Amygdala (tissue), 56 donors: ENCODE data around the gene PNMT.

Experiments used
- DNase-seq, 56 donors: peaks; one replicate each; lab custom pipeline; 2025; lab: John Stamatoyannopoulos, UW

Gene PNMT, protein sequence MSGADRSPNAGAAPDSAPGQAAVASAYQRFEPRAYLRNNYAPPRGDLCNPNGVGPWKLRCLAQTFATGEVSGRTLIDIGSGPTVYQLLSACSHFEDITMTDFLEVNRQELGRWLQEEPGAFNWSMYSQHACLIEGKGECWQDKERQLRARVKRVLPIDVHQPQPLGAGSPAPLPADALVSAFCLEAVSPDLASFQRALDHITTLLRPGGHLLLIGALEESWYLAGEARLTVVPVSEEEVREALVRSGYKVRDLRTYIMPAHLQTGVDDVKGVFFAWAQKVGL

DNA sequence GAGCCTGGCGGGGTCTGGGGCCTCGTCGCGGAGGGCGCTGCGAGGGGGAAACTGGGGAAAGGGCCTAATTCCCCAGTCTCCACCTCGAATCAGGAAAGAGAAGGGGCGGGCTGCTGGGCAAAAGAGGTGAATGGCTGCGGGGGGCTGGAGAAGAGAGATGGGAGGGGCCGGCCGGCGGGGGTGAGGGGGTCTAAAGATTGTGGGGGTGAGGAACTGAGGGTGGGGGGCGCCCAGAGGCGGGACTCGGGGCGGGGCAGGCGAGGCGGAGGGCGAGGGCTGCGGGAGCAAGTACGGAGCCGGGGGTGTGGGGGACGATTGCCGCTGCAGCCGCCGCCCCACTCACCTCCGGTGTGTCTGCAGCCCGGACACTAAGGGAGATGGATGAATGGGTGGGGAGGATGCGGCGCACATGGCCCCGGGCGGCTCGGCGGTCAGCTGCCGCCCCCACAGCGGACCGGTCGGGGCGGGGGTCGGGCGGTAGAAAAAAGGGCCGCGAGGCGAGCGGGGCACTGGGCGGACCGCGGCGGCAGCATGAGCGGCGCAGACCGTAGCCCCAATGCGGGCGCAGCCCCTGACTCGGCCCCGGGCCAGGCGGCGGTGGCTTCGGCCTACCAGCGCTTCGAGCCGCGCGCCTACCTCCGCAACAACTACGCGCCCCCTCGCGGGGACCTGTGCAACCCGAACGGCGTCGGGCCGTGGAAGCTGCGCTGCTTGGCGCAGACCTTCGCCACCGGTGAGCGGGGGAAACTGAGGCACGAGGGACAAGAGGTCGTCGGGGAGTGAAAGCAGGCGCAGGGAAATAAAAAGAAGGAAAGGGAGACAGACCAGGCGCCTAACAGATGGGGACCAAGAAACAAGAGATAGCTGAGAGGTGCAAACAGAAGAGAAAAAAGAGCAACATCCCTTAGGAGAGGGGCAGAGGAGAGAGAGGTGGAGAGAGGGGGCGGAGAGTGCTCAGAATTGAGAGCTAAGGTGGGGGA, at the start of gene PNMT:
Gene PNMT, plus strand, starts transcription at position 509 of the 980 bp plus-strand sequence. Its CDS starts 23 bp downstream, at position 532.
- DNase-seq, result peak in 14 of 56 donors; percentile 16 to 66 (median 30)

DNA sequence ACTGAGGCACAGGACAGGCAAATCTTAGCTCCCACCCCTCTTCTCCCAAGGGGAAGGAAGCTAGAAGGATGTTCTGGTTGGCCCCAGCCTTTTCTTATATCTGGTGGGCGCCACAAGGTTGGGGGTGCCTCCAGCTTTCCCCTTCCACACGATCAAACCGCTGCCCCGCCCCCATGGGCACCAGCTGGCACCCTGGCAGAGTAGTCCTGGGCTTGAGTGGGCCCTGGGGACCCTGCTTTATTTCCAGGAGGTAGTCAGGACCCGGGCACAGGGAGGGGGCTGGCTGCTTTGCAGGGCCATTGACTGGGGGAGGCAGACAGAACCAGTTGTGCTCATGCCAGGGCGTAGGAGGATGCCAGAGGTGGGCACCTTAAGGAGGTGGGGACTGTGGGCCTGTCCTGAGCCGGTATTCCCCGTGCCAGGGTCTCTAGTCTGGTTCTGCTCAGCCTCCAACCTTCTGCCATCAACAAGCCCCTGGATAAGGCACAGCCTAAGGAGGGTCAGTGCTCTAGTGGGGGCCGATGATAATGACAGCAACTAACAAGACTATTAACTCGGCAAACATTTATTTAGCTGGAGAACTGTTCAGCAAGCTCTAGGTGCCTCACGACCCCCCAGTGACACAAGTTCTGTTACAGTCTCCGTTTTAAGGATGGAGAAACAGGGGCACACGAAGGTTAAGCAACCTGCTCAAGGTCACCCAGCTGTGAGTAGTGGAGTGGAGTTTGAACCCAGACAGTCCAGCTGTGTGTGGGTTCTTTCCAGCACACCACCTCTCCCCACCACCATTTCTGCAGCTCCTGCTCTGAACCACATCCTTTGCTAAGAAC, 49.1 kb upstream of the PNMT start:
- DNase-seq, result no peak

DNA sequence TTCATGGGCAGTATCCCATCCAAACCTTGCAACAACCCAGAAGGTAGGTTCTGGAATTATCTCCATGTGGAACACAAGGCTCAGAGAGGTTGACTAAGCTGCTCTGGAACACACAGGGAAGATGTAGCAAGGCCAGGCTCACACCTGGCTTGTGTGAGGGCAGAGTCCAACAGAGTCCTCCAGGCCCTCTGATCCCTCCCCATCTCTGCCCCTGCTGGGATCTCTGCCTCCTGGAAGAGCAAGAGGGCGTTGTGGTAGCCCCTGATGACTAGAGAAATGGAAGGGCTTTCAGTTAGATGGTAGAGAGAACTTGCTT, 48.5 kb upstream of the PNMT start:
- DNase-seq, result no peak

DNA sequence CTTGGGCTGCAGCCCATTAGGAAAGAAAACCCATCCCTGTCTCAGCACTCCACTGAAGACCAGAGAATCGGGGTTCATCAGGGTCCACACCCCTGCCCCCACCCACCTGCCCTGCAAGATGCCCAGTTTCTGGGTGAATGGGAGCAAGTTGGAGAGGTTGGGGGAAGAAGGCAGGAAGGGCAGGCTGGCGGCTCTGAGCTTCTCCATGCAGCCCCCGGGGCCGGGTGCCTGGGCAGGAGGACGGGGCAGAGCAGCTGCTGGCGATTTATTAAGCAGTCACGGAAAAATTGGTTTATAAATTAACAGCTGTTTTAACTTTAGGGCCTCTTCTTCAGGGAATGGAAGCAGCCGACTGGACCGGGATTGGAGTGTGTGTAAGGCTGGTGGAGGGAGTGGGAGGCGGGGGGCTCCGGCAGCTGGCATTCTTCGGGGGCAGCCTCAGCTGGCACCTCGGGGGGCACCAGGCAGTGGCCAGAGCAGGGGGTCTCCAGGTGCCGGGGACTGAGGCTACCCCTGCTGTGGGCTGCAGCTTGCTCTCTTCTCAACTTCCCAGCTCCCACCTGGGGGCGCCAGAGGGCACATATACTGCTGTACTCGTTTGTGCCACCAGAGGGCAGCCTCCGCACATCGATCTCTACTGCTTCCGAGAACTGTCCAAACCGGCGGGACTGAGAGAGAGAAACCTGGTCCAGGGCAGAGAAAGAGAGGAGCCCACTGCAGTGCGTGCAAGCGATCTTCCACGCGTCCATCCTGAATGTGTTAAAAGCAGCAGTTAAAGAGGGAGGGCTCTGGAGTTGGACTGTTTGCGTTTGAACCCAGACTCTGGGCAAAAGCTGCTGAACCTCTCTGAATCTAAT, 46.5 kb upstream of the PNMT start:
- peak; percentile 33 to 96 (median 78) for DNase-seq

DNA sequence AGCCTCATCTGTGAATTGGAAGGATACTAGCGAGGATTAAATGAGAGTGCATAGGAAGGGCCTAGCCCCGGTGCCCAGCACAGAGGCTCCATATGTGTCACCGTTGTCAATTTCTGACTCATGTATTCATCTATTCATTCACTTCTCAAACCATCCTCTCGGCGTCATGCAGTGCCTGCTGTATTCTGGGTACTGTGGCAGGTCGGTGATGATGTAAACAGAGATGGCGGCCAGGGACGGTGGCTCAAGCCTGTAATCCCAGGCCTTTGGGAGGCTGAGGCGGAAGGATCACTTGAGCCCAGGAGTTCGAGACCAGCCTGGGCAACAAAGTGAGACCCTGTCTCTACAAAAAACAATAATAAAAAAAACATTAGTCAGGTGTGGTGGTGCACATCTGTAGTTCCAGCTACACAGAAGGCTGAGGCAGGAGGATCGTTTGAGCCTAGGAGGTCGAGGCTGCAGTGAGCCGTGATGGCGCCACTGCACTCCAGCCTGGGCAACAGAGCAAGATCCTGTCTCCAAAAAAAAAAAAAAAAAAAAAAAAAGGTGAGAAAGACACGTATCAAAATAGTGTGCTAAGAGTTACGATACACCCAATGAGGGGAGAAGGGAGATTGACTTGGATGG, 45.8 kb upstream of the PNMT start:
- DNase-seq, result no peak

DNA sequence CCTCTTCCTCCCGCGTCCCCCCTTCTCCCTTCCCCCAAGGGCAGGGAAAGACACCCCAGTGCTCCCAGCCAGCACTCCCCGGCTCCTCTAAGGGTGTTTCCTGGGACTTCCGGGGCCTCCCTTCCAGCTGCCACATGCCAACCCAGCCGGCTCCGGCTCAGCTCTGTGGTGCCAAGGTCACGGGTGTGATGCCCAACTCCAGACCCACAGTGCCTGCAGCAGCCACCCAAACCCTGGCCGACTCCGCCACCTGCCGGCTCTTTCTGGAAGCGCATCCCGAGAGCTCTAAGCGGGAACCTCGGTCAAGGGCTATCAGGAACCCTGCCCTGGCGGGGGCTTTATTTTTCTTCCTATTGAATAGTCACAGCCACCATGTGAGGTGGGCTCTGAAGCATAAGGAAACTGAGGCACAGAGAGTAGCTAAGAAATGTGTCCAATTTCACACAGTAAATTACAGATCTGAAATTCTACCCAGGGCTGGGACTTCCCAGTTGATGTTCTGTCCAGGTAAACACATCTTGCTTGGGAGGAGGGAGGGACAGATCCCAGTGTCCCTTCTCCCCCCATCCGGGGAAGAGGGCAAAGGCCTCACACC, 44.8 kb upstream of the PNMT start:
- peak in 55 of 56 donors; percentile 22 to 91 (median 70) for DNase-seq

DNA sequence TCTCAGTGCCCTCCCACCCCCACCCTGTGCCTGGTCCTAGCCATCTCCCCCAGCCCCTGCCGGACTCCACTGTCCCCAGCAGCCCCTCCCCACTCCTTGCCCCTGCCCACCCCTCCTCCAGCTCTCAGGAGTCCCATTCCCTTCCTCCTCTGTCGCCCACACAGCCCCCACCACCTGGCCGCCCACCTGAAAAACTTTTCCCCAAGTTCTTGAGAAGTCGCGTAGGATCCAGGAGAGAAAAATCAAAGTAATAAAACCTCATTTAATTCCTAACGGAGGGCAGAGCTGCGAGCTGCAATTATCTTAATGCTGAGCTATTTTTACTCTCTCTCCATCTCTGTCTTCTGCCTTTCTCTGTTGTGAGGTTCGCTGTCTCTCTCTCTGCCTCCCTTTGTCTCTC, 43.9 kb upstream of the PNMT start:
- no peak for DNase-seq

DNA sequence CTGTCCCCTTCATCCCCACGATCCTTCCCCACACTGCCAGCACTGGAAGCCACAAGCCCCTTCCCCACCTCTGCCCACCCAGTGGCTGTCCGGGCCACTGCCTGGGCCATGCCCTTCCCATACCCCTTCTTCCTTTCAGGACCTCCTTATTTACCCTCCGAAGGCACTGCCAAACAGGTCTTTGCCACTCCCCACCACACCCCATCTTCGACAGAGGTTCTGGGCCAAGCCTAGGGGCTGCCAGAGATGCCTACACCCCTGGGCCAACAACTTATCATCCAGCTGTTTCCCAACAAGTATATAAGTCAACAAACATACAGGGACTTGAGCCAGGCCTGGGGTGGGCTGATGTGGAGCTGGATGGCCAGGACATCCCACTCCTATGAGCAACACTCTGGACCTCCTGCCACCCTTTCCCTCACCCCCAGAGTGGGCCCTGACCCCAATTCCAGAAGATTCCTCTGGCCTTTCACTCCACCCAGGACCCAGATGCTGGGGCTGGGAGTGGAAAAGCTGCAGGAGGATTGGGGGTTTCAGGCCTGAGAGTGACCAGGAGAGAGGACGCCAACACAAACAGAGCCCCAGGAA, 43.0 kb upstream of the PNMT start:
- no peak for DNase-seq

DNA sequence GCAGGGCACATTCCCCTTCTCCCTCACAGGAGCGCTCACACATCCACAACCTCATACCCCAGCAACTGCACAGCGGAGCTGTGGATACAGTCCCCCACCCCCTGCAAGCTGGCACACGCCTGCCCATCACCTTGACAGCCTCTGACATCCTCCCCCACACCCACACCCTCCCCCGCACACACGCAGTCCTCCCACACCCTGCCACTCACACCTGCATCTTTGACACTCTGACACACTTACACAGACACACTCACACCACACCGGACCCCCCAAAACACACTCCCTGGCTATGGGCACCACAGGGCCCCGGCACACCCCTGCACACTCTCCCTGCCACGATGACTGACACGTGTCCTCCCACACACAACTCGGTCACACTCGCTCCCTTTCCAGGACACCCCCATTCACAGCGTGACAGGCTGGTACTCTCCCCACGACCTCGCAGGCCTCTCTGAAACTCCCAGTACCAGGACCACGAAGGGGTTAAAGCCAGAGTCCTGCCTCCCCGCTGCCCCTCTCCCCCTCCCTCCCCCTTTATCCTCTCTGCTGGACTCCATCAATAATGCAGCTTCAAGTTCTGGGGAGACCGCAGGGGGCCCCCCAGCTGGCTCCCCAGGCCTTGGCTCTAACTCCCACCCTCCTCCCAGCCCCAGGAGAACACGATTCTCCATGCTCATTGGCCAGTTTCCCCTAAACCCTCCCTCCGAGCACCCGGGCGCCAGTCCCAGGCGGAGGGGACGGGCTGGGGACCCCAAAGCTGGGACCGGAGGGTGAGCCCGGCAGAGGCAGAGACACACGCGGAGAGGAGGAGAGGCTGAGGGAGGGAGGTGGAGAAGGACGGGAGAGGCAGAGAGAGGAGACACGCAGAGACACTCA, 41.8 kb upstream of the PNMT start, which contains the start of gene PPP1R1B:
Gene PPP1R1B, plus strand, starts transcription at position 782 of the 876 bp plus-strand sequence. CDS start 441 bp downstream, outside the sequence.
- peak in 37 of 56 donors; percentile 10 to 64 (median 35) for DNase-seq

DNA sequence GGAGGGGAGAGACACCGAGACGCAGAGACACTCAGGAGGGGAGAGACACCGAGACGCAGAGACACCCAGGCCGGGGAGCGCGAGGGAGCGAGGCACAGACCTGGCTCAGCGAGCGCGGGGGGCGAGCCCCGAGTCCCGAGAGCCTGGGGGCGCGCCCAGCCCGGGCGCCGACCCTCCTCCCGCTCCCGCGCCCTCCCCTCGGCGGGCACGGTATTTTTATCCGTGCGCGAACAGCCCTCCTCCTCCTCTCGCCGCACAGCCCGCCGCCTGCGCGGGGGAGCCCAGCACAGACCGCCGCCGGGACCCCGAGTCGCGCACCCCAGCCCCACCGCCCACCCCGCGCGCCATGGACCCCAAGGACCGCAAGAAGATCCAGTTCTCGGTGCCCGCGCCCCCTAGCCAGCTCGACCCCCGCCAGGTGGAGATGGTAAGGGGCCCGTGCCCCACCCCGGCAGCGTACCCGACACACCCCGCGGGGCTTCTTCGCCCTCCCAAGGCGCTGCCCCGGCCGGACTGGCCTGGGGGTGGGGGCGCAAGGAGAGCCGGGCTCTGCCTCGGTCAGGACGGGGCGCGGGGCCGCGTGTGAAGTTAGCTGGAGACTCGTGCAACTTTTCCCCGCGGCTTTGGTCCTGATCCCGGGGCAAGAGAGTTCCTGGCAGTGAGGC, 41.1 kb upstream of the PNMT start:
- no peak for DNase-seq

DNA sequence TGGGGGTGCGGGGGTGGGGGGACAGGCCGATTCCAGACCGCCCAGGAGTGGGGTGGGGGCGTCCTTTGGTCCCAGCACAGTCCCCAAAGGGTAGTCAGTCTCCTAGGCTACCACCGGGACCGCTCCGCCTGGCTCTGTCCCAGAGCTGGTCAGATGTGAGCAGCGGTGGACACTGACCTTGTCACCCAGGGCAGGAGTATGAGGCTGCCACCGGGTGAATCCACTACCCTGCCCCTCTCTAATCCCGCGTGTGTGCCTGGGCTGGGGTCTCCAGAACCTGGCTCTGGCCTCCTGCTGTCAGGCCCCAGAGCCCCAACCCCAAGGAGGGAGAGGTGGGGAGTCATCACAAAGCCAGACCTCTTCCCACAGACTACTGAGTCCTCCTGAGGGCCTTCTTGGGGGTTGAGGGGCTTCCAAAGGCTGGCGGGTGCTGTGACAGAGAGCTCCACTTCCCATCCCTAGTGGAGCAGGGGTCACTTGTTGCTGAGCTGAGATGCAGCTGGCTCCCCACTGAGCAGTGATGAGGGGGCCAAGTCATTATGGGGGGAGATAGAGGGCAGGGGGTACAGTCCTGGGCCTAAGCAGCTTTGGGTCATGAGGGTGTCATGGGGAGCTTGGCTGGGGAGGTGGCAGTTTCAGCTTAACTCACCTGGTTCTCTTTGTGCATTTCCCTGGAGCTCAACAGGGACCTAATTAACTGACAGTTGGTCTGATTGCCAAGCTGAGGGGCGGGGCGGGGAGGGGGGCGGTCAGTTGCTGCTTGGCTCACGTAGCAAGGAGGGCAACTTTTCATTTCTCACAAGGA, 40.3 kb upstream of the PNMT start:
- no peak for DNase-seq

DNA sequence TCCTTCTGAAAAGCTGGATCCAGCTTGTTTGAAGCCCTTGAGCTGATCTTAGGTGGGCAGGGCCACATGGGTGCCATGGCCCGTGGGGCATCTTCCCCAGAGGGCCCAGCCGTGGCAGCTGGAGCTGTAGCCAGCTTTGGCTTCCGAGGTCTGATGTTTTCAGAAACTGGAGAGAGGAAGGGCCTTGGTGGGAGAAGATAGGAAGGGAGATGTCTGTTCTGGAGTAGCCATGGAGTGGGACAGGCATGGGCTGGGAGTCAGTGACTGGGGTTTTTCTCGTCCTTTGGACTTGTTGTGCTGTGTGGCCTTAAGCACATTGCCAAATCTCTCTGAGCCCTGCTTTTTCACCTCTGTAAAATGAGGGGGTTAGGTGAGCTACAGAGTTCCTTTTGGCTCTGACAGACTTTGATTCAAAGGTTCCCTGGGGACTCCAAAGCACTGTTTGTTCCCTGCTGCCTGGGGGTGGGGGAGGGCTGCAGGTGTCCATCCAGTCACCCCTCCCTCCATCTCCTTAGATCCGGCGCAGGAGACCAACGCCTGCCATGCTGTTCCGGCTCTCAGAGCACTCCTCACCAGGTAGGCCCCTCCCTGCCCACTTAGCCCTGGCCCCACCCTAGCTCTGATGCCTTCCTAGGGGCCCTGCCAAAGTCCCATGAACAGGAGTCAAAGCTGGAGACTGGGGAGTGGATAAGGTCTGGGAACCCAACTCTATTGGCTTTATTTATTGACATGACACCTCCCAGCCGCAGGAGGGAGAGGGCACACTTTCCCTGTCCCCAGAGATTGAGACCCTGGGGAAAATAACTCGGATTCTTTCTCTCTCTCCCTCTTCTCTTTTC, 39.4 kb upstream of the PNMT start:
- no peak for DNase-seq

DNA sequence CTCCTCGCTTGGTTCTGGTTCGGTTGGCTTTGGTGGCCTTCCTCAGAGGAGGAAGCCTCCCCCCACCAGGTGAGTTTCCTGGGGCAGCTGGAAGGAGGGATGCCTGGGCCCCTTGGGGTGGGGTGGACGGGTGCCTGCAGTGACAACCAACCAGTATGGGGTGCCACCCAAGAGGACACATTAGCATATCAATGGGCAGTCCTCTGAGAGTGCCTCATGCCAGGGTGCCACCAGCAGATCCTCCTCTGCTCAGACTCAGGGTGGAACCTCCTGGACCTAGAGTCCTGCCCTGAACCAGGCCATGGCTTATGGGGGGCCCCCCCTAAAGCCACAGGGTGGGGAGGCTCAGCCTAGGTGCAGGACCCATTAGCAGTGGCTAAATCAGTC, 38.8 kb upstream of the PNMT start:
- DNase-seq, result no peak

DNA sequence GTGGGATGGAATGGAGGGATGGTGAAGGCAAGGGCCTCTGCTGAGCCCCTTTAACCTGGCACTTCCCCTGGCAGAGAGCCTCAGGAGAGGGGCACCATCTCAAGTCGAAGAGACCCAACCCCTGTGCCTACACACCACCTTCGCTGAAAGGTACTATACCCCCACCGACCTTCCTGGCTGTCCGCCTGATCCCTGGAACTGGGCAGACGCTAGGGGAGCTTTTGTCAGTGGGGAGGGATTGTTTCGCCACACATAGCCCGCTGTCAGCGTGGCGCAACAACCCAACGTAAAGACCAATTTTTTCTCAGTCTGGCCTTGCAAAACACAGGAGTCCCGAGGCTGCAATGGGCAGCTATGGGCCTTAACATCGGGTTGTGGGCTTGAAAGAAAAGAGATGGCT, 38.4 kb upstream of the PNMT start:
- DNase-seq, result no peak

DNA sequence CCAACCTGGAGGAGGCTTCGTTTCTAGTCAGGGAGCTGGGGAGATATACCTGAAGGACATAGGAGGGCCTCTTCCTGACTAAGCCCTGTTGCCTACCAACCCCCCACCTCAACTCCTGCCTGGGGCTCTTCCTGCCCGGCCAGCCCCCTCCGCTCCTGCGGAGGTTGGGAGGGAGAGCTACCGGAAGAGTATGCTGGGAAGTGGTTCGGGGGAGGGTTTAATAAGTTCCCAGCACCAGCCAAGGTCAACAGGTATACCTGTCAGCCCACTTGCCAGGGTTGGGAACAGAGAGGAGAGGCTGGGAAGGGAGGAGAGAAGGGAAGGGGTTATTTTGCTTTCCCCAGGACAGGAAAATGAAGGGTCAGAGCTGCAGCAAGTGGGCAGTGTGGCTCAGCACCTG, 36.9 kb upstream of the PNMT start:
- no peak for DNase-seq
